Stimulated activated CD4-positive, alpha-beta T cell treated with anti-CD3 and anti-CD28 coated beads, Interleukin-15, amount 100 ng/mL, for 1 hour (primary cell): ENCODE data around the gene C1GALT1C1L.
A peak's percentile ranks its signal among the peaks of the same experiment; 100 is the strongest.
"Not testable (repeated sequence)": the region's sequence is repeated elsewhere in the genome, so short reads cannot be mapped to it uniquely, and the experiment has no call there.

Experiments used
- DNase-seq, 2 donors: peaks; one replicate each; pipeline ENCODE4 v3.0.0-alpha.2; 2020; ENCODE audit warnings: low read depth in 1 of 2, low spot score in 1 of 2

The C1GALT1C1L gene

DNA sequence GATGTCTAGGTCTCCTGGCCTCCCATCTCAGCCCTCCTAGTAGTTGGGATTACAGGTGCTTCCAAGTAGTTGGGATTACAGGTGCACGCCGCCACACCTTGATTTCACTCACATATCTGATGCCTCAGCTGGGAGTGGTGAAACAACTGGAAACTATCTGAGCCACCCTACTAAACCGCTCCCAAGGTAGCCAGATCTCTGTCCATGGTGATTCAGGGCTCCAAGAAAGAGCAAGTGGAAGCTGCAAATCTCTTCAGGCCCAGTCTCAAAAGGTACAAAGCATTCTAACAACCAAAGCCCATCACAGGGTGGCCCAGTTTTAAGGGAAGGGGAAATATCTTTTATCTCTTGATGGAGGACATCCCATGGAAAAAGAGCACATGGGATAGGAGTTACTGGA, 19.0 kb downstream of the C1GALT1C1L start:
- DNase-seq, result no peak

DNA sequence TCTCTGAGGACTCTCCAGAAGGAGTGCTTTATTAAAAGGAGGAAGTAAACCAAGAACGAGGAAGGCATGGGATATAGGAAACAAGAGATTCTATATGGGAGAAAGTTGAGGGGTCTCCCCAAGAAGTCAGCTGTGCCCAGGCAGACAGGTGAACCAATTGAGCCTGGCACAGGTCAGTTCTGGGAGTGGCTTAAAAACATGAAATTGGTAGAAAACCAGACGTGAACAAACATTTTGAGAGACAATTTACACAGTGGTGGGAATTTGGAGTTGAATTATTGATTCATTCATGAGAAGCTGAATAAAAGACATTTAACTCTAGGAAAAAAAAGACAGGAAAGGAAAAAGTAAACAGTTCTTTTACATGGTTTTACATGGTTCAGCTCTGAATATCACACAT, 22.7 kb downstream of the C1GALT1C1L start:
- no peak for DNase-seq

DNA sequence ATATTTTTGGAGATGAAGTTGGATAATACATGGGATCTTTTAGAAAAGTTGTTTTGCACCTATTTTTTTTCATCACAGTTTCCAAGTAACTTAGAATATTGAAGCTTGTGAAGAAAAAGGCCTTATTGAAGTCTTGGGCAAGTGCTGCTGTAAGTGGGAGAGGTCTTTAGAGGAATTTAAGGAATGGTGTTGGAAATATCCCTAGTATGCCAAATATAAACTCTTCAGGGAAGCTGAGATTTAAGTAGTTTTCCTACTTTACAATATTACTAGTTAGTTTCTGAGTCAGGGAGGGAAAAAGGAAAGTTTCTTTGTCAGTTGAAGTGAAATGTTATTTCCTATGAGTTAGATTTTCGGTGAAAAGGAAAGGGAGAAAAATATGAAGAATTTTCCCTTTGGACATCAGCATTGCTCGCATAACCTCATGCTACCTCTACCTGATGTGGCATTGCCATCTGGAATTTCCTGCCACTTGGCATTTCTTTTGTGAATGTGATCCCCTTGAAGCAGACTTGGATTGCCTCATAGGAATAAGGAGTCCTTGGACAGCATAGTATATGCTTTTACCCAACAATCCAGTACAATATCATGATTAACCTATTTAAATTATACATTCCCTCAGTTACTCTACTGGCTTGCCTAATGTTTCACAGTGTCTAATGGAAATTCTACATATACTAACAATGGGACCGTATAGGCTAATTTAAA, 27.1 kb downstream of the C1GALT1C1L start:
- DNase-seq, result no peak

GRCh38 chr2:43643680-43644079, 32.5 kb downstream of the C1GALT1C1L start:
- DNase-seq, result no peak

- no peak for DNase-seq
Measured at GRCh38 chr2:43642363-43642762, 33.9 kb downstream of the C1GALT1C1L start.

- peak; percentile 71 to 86 for DNase-seq
Measured at GRCh38 chr2:43637030-43637803, 39.0 kb downstream of the C1GALT1C1L start, which contains the start of gene PLEKHH2. Gene PLEKHH2 (plus strand): TSS chr2:43637260. CDS start chr2:43644674, 7,414 bp downstream.

DNA sequence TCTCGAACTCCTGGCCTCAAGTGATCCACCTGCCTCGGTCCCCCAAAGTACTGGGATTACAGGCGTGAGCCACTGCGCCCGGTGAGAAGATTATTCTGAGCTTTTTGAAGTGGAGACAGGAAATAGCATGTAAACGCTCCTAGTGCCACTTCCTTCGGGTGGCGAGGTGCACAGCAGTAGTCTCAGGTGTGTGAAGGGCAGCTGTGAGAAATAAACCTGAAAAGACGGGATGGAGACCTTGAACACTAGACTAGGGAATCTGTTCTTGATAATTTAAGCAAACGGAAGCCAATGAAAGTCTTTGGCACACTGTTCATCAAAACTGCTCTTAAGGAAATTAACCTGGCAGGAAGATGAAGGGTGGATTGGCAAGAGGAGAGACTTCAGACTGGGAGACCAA, 39.6 kb downstream of the C1GALT1C1L start:
- no peak for DNase-seq

GRCh38 chr2:43636153-43636552, 40.1 kb downstream of the C1GALT1C1L start:
- not testable (repeated sequence) for DNase-seq

- no peak for DNase-seq
Measured at GRCh38 chr2:43634604-43635306, 41.5 kb downstream of the C1GALT1C1L start.

DNA sequence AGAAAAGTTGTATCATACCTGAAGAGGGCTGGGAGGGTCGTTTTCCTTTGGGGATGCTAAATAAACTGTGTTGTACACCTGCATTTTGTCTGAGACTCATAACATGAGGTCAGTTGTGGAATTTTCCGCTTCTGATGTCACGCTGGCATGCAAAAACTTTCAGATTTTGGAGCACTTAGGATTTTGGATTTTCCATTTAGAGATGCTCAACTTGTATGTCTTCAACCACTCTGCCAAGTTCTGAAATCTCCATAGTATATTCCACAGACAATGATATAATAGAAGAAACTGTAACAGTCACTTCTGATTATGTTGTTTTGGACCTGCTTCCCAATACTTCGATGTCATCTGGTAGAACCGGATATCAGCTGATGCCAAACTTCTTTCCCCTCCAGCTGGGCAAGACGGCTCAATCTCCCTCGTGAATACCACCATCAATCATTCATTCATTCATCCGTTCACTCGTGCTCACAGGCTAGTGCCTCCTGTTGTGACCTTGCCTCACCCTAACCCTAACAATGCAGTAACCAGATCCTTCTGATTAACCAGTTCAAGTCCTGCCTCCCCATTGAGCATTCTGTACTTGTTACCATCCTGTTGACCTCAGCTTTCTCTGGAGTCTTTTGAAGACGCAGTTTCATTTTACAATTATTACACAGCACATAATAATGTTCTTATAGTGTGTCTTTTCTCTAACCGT, 44.5 kb downstream of the C1GALT1C1L start:
- DNase-seq, result no peak
